Glomerular endothelial cell (primary cell): ENCODE data around the gene RUSF1. TPM values are rescaled to one million over a fixed set of nuclear protein-coding genes. Genes with fewer than 3 reads are reported as not detected.
"Not testable (repeated sequence)": the region's sequence is repeated elsewhere in the genome, so short reads cannot be mapped to it uniquely, and the experiment has no call there.

ENCODE experiments used
- DNase-seq: peaks from one replicate; pipeline ENCODE4 v3.0.0-alpha.2; 2011; ENCODE audit warnings: low read depth, low spot score; ENCODE audit errors: extremely low read depth
- total RNA-seq: library from RNA; depleted of rRNA; stranded (reverse); fragments of >200 nt; gene quantifications from 2 replicates; pipeline ENCODE4 v1.2.3, GENCODE V29; 2015

The RUSF1 gene
- total RNA-seq, 1 donor from 2014 or later: 62.0 TPM

- no peak for DNase-seq
Observed at GRCh38 chr16:31458073-31458843, 49.9 kb downstream of the RUSF1 start.

DNA sequence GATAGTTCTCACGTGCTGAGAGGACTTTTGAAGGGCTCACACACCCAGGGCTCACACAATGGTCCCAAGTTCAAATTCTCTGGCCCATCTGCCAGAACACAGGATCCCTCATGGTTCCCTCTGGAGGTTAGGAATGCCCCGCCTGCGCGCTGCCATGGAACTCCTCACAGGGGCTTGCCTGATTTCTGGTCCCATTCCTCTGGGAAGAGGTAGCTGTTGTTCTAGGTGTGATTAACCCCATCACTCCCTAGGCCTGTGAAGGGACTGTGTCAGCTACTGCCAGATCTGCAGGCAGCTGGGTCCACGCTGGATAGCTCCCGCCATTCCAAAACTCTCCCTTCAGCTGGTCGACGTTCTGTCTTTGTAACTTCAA is 51.2 kb downstream of the RUSF1 start:
- no peak for DNase-seq

GRCh38 chr16:31455601-31456314 is 52.4 kb downstream of the RUSF1 start:
- no peak for DNase-seq

DNA sequence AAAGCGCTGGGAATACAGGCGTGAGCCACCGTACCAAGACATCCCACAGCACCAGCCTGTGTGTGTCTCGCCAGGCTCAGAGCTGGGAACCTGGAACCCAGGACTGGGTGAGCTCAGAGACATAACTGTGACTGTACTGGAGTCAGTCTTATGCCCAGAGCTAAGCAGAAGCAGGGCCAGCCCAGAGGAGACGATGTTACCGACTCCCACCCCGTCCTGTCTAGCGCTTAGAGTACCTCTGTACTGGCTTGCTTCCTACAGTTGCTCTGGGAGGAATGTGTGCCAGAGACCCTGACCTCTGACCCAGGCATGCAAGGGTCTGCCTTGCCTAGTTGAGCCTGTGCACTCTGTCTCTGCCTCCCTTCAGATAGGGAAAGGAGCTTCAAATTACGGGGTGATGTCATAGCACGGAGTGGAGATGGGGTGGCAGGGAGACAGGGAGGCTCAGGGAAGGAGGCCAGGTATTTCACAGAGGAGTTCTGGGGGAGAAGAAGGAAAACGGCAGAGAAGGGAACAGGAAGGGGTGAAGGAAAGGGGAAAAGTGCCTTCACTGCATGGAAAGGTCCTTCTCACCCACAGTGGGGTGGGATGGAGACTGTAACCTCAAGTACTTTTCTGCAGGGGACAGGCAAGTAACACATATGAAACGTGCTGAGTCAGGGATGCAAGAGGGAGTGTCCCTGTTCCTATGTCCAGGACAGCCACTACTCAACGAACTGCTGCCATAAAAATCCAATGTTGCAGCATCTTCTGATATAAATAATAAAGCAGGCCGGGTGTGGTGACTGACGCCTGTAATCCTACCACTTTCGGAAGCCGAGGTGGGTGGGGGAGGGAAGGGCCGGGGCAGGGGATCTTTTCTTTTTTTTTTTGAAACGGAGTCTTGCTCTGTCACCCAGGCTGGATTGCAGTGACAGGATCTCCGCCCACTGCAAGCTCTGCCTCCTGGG is 54.7 kb downstream of the RUSF1 start:
- DNase-seq: no peak

DNA sequence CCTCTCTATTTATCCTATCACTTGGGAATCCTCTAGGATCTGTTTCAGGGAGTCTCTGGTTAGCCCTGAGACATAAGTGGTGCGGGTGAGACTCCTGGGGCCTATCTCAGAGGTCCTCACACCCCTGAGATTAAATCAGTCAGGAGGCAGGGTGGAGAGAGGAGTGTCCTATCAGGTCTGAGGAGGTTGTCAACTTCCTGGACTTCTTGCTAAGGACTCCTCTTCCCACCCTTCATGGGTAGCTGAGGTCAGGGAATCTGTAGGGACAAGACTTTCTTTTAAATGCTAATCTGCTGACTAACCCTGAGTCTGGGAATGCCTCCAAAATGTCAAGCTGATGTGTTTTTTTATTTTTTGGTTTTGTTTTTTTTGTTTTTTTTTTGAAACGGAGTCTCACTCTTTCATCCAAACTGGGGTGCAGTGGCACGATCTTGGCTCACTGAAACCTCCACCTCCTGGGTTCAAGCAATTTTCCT is 55.5 kb downstream of the RUSF1 start:
- no peak for DNase-seq

DNA sequence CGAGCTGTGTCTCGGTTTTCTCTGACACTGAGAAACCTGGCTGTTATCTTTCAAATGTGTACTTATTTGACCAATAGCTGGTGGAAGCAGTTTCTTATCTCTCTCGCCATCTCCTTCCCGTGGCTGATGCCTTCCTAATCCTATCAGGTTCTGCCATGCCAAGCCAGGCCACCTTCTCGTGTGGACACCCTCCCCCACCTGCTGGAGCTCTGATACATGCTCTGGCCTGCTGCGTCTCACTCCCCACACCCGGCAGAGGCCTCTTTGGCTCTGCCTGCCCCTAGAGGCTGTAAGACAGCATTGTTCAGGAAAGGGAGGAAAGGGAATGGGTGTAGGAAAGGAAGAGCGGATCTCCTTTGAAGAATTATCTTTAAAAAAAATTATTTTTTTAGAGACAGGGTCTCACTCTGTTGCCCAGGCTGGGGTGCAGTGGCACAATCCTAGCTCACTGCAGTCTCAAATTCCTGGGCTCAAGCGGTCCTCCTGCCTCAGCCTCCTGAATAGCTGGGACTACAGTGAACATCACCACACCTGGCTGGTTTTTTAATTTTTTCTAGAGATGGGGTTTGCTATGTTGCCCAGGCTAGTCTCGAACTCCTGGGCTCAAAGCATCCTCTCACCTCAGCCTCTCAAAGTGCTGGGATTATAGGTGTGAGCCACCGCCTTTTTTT is 56.4 kb downstream of the RUSF1 start:
- no peak for DNase-seq

- no peak for DNase-seq
Observed at GRCh38 chr16:31451201-31451600, 57.0 kb downstream of the RUSF1 start.

DNA sequence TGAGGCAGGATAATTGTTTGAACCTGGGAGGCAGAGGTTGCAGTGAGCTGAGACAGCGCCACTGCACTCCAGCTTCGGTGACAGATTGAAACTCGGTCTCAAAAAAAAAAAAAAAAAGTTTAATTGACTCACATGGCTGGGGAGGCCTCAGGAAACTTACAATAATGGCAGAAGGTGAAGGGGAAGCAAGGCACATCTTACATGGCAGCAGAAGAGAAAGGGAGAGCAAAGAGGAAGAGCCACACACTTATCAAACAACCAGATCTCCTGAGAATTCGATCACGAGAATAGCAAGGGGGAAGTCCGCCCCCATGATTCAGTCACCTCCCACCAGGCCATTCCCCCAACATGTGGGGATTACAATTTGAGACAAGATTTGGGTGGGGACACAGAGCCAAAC is 62.3 kb downstream of the RUSF1 start:
- DNase-seq: not testable (repeated sequence)

DNA sequence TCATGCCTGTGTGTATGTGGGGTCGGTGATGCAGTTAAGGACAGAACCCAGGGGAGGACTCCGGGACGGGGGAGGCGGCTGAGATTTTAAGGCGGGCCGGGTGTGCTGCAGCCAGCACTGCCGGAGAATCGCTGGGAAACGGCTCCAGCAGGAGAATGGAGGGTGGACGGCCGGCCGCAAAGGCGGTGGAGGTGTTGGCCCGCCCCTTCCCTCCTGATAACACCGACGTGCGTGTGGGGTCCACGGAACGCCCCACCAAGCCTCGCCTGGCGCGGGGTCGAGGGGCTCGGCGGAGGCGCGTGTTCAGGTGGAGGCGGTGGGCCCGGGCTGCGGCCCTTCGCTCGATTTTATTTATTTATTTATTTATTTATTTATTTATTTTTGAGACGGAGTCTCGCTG is 66.2 kb downstream of the RUSF1 start:
- DNase-seq: no peak

- no peak for DNase-seq
Observed at GRCh38 chr16:31440516-31441184, 67.5 kb downstream of the RUSF1 start.

DNA sequence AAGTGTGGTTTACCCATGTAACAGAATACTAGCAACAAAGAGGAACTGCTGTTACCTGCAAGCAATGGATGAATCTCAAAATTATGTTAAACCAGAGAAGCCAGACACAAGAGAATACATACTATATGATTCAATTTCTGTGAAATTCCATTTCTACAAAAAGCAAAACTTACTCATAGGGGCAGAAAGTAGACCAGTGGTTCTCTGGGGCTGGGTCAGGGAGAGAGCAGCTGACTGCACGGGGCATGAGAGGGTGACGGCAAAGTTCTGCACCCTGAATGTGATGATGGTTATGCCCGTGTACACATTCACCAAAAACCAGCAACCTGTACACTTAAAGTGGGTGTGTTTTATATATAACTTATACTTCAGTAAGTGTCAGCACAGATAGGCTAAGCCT is 68.7 kb downstream of the RUSF1 start:
- DNase-seq: no peak

Other genes starting within 250 kb of the RUSF1 start
- gene ITGAM, start 248.4 kb downstream of the RUSF1 start, total RNA-seq: 0.10 and 0.12 TPM in 2 replicates
- gene ITGAX, start 153.2 kb downstream of the RUSF1 start, total RNA-seq: 0.23 and 0.63 TPM in 2 replicates
- not detected in 2 replicates for gene ITGAD, start 115.1 kb downstream of the RUSF1 start, total RNA-seq
- not detected in 2 replicates for gene COX6A2, start 80.0 kb downstream of the RUSF1 start, total RNA-seq
- 0.05 and 1.7 TPM in 2 replicates for gene ZNF843, start 65.6 kb downstream of the RUSF1 start, total RNA-seq
- gene ARMC5, start 48.9 kb downstream of the RUSF1 start, total RNA-seq: 20.1 and 21.4 TPM in 2 replicates
- 136 and 143 TPM in 2 replicates for gene TGFB1I1, start 36.2 kb downstream of the RUSF1 start, total RNA-seq
- gene SLC5A2, start 25.3 kb downstream of the RUSF1 start, total RNA-seq: not detected in 2 replicates
- gene AHSP, start 19.5 kb upstream of the RUSF1 start, total RNA-seq: not detected in 2 replicates